HG02852 (cell line): Measurements from ENCODE around the gene FAM174A.
A peak's percentile ranks its signal among the peaks of the same experiment; 100 is the strongest.

Experiments
- ATAC-seq: cut with Tn5 transposase; IDR thresholded peaks from one replicate; pipeline ENCODE4 v1.9.1; 2021; ENCODE audit warnings: mild to moderate bottlenecking, moderate library complexity; ENCODE audit not compliant: unreplicated experiment

Gene FAM174A

DNA sequence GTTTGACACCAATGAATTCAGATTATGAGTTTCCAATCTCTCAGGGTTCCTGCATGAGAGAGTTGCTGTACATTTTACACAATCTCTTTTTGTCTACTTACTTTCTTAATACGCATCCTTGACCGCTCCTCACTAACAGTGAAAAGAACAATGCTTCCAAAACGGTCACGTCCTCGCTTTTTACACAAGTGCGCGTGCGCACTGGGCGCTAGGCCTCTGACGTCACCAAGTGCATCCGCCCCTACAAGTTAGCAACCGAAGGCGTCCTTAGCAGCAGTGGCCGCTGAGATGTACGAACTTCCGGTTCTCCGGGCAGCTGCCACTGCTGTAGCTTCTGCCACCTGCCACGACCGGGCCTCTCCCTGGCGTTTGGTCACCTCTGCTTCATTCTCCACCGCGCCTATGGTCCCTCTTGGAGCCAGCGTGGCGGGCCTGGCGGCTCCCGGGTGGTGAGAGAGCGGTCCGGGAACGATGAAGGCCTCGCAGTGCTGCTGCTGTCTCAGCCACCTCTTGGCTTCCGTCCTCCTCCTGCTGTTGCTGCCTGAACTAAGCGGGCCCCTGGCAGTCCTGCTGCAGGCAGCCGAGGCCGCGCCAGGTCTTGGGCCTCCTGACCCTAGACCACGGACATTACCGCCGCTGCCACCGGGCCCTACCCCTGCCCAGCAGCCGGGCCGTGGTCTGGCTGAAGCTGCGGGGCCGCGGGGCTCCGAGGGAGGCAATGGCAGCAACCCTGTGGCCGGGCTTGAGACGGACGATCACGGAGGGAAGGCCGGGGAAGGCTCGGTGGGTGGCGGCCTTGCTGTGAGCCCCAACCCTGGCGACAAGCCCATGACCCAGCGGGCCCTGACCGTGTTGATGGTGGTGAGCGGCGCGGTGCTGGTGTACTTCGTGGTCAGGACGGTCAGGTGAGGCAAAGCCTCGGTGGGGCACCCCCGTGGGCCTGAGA, at the start of gene FAM174A:
FAM174A (plus strand) TSS at position 315 of the 946 bp plus-strand sequence; CDS start at position 472, 157 bp downstream.
- peak; percentile 97 for ATAC-seq

DNA sequence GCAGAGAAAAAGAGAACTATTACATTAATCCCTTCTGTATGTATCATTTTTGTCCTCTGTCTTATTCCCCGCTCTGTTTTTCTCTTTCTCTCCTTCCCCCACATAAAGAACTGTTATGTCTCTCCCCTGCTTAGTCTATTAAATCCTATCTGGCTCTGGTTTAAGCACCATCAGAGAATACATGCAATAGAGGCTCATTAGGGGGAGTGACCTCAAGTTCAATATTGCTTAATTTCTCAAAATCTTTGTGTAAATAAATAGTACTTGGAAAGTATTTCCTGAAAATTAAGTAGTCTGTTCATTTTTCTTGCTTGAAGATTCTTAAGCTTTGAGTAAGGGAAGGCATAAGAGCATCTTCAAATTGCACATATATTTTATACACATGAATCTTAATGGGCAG, 41.2 kb upstream of the FAM174A start:
- ATAC-seq: no peak

DNA sequence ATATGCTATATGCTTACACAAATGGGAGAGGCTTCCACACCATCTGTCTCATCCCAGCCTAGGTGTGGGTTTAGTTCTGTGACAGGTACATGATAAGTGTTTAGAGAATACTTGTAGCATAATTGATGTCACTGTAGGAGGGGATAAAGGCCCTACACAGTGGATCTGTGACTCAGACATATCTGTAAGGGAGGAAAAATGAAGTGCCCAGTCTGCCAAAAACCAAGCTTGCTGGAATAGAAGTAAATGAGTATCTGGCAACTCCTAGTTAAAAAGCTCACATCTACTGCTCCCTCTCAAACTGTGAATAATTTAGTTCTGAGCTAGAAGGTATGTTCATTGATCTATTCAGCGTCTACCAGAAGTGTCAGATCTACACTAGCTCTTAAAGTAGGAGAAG, 38.9 kb upstream of the FAM174A start:
- no peak for ATAC-seq

DNA sequence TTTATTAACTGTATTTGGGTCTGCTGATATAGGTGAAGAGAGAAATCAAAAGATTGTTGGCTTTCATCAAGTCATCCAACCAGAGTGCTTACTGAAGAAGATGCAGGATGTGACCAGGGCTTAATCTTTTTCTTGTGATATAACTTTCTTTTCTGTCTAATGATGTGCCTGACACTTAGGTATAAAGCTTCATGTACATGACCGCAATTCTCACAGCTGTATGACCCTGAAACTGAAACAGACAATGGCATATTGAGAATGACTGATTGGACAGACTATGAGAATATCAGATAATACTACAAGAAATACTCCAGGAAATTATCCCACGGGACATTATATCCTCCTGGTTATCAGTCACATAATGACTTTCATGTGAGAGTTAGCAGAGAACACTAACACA, 32.5 kb upstream of the FAM174A start:
- ATAC-seq: no peak

DNA sequence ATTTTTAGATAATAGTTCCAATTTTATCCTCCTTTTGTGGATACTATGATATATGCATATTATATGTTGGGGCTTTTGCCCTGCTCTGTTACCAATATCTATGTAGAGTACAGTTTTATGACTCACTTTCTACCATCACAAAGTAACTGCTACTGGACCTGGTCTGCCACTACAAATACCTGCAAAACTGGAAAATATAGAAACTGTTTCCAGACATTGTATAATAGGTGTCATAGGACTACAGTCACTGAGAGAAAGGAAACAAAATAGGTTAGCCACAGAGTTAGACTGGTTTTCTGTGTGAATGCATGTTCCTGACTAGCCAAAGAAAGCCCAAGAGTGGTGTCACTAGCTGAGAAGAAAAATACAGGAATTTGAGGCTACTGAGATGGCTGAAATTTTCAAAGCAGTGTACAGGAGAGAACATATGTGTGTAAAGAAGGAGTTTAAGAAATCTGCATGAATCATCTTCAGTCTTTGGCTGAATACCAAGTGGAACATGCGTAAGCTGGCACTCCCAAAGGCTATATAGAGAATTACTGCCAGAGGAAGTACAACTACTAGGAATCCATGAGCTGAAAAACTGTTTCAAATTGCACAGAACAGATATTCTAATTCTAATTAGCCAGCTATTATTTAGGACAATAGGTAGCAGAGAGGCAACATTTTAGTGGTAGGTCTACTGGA, 29.0 kb upstream of the FAM174A start:
- ATAC-seq: no peak

DNA sequence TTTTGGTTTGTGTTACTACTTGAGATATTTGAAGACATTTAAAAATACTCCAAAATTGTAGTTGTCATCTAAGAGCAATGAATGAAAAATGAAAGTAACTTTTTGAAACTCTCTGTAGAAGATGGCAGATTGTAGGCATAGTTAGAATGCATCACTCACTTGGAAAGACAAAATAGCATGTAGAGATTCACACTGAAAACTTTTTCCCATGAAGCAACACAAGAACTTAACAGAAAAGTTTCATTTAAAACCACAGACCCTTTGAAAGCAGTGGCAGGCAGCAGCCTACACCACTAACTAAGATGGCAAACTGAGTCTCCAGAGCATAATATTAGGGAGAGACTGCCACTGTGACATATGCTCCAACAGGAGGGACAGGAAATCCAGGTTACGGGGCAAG, 18.9 kb upstream of the FAM174A start:
- peak; percentile 51 for ATAC-seq

DNA sequence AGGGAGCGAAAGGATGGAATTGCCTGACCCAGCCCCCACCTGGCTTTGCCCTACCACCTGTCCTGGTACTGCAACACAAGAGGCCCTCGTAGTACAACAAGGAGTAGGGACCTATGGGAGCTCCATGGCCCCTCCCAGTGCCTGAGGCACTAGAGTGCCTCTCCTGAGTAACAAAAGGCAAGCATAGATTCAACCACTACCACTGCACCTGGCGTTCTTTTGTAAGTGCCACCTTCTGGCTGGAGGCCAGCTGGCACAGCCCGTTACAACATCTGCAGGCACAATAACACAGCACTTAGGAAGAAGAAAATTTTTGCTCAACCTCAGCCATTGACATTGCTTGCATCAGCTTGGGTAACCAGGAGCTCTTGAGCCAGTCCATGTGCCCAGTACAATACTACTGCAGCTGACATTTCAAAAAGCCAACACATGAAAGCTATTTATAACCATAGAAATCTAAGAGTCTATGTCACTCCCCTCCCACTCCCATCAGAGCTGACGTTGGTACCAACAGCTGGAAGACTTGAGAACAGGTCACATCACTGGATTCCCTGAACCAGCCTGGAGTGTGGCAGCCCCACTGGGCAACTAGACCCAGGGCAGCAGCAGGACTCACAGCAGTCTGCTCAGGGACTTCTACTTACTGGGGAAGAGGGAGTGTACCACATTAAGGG, 17.7 kb upstream of the FAM174A start:
- ATAC-seq: no peak

DNA sequence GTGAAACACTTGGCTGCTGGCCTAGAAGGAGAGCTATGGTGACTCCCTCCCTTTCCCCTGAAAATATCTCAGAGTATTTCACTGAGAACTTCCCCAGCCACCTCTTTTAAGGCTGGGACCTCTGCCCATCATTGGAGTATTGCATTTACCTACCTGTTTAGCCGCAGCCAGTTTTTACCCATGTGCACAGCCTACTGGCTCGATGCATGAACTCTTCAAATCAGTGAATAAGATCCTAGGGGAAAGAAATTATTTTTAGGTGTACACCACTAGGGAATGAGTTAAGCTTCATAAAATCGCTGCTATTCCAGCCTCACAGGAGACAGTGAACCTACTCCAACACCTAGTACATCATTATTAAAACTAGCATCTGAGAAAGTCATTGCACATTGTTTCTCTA, 16.8 kb upstream of the FAM174A start:
- no peak for ATAC-seq

DNA sequence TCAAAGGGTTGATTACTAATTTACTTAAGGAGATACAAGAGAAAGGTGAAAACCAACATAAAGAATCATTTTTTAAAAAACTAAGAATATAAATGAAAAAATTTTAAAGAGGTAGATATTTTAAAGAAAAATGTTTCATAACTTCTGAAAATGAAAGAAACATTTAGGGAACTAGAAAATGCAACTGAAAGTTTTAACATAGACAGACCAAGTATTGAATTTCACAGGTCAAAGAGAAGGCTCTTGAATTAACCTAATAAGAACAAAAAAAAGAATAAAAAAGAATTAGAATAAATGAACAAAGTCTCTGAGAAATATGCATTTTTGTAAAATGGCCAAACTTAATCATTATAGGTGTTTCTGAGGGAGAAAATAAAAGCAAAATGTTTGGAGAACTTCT, 16.1 kb upstream of the FAM174A start:
- peak; percentile 55 for ATAC-seq

DNA sequence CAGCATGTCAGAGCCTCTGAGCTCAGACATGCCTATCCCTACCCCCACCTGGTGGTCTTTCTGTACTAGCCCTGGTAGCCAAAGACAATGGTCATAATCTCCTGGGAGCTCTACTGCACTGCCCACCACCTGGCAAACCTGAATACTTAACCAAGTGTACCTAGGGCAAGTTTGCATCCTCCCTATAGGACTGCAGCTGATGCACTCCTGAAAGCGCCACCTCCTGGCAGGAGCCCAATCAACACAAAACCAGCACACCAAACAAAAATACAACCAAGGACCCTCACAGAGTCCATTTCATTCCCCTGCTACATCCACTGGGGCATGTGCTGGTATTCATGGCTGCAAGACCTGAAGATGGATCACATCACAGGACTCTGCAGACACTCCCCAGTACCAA, 14.8 kb upstream of the FAM174A start:
- ATAC-seq: no peak

DNA sequence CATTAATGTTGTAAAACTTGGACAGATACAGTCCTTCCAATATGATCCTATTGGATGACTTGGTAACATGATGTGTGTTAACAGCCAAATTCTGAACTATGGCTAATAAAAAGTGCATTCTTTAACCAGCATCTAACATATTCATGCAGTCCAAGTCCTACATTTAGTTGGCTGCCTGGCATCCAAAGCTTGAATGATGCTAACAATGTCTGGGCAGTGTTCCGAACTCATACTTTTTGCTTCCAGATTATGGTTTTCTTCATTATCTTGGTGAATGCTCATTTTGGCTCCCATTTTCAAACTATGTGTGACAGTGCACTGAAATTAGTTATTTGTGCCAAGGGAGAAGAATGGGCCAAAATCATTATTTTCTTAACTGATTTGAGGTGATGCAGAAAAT, 2.8 kb downstream of the FAM174A start:
- no peak for ATAC-seq

DNA sequence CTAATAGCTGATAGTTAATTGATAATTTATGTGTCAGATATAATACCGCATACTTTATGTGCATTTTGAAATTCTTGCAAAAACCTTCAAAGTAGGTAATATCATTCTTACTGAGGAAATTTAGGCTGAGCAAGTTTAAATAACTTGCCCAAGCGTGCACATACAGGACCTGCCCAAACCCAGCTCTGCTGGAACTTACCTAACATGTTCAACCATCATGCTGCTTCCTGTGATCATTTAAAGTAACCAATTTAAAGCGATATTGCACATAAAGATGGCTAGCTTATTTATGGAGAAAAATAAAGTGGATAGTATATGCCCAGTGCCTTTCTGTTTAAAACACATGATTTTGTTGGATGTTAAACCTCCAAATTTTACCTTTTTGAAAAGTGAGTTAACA, 4.3 kb downstream of the FAM174A start:
- ATAC-seq: no peak

DNA sequence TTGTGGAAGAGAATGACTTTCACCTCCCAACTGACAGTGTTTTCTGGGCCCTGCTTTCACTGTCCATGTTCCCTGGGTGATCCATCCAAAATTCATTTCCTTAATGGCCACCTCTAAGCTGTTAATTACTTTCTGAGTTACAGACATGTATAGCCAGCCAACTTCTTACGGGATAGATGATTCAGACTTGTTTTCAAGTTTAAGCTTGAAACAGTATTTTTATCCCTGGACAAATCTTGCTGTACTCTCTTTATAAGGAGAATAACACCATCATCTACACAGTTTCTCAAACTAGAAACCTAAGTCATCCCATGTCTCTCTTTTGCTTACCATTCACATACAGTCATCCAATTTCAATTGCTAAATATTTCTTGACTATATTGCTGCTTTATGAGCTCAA, 6.9 kb downstream of the FAM174A start:
- no peak for ATAC-seq

DNA sequence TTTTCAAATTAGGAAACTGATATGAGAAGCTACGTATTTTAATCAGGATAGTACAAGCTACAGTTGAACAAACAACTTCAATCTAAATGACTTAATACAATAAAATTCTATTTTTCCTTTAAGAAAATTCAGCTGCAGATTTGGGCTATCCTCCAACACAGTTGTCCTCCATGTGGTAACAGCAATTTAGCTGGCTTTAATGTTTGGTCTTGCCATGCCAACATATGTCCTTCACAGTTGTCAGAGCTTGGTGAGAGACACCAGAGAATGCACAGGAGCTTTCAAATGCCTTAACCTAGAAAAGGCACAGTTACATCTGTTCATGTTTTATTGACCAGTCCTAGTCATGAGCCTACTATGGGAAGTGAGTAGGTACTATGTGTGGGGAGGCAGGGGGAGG, 10.8 kb downstream of the FAM174A start:
- ATAC-seq: no peak

DNA sequence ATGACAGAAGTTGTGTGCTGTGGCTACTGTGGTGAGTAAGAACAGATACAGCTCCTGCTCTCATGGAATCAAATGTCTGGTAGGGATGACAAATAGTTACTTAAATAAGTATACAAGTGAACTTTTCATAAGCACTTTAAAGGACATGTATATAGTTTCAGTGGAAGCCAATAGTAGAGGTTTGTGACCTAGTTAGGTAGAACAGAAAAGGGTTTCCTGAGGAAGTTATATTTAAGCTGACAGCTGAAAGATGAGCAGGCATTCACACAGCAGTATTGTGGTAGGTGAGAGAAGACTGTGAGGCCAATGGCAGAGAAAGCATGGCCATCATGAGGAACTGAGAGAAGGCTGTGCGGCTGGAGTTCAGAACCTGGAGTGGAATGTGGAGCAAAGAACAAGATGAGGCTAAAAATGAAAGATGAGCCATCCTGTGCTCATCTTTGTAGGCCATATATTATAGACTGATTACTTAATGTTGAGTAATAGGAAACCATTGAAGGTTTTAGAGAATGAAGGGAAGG, 15.4 kb downstream of the FAM174A start:
- ATAC-seq: peak; percentile 91

DNA sequence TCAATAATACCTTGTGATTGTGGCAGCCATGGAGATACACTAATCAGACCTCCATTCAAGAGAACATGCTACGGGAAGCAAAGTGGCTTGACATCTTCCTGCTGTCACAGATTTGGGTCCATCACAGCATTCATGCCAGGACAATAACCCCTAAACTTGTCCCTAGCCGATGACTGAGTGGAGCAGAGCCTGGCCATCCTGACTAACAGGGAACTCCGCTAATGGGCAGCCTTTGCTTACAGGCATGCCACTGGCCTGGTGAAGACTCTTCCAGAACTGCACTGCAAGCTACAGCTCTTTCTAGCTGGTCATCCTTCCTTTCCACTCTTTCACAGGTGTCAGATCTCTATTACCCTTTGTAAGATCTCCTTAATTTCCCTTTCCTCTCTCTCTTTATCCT, 16.0 kb downstream of the FAM174A start:
- no peak for ATAC-seq

DNA sequence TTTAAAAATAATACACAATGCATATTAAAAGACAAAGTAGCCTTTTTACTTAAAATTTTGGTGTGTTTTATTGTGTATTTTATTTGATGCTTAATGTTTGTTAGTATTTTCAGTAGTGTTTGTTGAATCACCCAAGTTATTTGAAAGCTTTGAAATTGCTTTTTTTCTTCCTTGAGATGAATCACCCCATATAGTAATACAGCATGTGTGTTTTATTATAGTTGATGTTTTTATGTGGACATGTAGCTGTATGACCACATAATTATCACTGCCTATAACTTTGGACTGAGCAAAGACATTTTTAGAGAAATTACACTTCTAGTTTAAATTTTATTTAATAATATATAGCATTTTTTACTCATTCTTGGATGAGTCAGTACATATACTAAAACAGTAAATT, 18.0 kb downstream of the FAM174A start:
- no peak for ATAC-seq

DNA sequence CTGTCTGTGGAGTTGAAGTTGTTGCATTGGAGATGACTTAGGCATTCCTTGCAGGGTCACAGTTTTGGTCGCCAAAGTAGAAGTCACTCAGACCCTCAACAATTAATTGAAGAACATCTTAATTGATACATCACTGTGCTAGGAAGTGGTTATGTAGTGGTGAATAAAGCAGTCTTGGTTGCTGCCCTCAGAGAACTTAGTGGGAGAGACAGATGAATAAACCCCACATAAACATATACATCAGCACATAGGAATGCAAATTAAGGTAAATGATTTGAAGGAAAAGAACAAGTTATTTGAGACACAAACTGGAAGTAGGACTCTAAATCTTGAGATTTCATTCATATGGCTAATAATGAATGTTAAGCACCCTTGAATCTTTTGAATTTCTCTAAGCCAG, 25.7 kb downstream of the FAM174A start:
- no peak for ATAC-seq

DNA sequence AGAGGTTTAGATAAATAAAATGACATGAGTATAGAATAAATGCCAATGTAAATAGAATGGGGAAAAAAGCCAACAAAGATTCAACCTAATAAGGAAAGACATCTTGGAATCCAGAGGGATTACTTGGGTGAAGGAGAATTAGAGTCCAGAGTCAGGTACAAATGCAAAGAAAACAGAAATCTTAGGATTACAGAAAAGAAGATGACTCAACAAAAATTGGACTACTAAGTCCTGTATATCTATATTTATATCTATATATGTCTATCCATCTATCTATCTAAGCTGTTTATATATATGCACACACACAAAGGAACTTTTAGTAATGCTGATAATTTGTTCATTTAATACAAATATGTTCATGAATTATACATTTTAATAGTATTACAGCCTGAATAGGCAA, 27.6 kb downstream of the FAM174A start:
- no peak for ATAC-seq

DNA sequence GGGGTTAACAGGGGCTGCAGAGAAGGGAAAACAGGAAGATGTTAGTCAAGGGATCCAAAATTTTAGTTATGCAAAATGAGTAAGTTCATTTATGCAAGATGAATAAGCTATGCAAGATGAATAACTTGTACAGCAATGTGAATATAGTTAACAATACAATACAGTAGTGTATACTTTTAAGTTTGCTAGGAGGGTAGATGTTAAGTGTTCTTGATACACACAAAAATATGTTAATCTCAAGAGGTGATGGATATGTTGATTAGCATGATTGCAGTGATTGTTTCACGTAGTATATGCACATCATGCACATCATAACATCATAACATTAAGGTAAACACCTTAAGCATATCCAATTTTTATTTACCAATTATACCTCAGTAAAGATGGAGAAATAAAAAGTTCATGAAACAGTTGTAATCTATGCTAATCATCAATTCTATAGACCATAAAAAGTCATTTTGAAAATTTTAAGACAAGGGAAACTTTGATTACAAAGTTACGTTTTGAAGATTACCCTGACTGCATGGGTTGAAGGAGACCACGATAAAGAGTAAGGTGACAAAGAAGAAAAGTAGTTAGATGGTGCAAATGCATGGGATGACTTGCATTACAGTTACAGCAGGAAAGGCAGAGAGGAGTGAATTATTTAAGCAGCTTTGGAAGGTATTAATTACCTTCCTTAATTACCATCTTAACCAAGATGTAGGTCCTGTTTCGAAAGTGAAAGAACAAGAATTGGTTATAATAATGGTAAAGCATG, 31.4 kb downstream of the FAM174A start:
- no peak for ATAC-seq

DNA sequence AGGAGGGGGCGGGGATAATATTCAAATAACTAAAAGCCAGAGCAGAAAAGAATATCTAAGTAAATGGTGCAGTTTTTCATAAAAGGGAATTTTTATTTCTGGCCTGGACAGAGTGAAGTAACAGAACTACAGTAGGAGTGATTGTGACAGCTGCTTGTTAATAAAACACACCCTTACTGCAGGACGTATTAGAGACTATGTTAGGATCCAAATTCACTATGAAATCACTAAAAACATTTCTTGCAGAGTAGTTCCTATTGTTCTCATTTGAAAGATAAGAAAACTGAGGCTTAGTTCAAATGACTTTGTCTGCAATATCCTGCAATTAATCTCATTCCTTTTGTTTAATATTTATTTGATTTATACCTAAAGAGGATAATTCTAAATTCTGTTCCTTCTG, 39.5 kb downstream of the FAM174A start:
- ATAC-seq: no peak
